GM18868 (cell line): ENCODE data around the gene GMEB2.
"Not testable (repeated sequence)": the region's sequence is repeated elsewhere in the genome, so short reads cannot be mapped to it uniquely, and the experiment has no call there.

Source experiments
- ATAC-seq: cut with Tn5 transposase; IDR thresholded peaks from one replicate; pipeline ENCODE4 v1.9.1; 2021; ENCODE audit warnings: mild to moderate bottlenecking, moderate library complexity; ENCODE audit not compliant: unreplicated experiment

The GMEB2 gene, protein sequence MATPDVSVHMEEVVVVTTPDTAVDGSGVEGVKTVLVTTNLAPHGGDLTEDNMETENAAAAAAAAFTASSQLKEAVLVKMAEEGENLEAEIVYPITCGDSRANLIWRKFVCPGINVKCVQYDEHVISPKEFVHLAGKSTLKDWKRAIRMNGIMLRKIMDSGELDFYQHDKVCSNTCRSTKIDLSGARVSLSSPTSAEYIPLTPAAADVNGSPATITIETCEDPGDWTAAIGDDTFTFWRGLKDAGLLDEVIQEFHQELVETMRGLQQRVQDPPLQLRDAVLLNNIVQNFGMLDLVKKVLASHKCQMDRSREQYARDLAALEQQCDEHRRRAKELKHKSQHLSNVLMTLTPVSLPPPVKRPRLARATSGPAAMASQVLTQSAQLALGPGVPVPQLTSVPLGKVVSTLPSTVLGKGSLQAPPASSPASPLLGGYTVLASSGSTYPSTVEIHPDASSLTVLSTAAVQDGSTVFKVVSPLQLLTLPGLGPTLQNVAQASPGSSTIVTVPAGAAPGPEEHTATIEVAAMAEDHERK

DNA sequence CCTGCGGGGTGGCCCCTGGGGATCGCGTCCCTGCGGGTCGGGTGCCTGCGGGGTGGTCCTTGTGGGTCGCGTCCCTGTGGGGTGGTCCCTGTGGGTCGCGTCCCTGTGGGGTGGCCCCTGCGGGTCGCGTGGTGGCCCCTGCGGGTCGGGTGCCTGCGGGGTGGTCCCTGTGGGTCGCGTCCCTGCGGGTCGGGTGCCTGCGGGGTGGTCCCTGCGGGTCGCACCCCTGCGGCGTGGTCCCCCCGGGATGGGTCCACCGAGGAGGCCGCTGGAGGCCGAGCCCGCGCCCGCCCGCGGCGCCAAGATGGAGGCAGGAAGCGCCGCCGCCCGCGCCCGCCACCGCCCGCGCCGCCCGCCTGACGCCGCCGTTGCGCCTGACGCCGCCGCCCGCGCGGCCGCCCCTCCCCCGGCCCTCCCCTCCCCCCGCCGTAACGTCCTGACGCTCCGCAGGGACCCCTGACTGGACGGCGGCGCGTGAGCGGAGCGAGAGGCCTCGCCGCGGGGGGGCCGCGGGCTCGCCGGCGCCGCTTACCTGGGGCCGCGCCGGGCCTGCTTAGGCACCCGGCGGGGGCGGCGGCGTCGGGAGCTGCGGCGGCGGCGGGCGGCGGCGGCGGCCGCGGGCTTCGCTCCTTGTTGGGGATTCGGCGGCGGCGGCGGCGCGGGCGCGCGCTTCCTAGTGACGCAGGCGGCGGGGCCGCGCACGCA, at the start of gene GMEB2:
Gene GMEB2 (minus strand): TSS at position 678 of the 705 bp plus-strand sequence. CDS start 7,704 bp downstream, outside the sequence.
- peak; percentile 43 for ATAC-seq

DNA sequence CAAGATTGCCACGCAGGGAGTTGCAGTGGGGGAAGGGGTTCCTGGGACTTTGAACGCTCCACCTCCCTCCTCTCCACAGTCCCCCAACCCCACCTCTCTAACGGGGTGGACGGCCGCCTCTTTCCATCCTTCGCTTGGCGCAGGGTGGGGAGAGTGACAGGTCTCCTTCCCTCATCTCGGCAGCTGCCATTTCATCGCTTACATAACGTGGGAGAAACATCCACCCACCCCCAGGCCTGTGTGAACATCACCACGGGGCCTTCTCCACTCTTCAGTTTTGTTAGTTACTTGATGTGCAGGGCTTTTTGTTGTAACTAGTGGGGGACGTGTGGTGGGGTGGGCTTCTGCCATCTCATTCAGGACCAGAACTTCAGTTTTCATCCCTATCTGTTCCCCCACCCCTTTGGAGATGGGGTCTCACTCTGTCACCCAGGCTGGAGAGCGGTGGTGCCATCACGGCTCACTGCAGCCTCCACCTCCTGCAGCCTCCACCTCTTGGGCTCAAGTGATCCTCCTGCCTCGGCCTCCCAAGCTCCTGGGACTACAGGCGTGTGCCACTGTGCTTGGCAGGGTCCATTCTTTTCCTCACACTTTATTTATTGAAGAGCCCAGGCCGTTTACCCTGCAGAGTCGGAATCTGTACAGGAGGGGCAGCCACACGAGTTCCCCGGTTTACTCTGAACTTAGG, 48.9 kb upstream of the GMEB2 start:
- ATAC-seq = no peak

DNA sequence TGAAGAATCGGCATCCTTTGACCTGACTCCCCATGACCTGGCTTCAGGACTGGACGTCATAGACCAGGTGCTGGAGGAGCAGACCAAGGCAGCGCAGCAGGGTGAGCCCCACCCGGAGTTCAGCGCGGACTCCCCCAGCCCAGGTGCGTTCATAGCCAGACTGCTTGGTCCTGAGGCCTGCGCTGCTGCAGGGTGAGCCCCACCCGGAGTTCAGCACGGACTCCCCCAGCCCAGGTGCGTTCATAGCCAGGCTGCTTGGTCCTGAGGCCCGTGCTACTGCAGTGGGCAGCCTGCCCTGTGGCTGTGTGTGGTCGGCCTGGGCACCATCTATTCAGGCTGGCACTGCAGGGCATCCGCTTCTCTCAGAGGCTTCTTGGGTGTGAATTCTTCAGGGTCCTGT, 47.0 kb upstream of the GMEB2 start:
- ATAC-seq = no peak

GRCh38 chr20:63672666-63673065, 45.8 kb upstream of the GMEB2 start:
- ATAC-seq = no peak

DNA sequence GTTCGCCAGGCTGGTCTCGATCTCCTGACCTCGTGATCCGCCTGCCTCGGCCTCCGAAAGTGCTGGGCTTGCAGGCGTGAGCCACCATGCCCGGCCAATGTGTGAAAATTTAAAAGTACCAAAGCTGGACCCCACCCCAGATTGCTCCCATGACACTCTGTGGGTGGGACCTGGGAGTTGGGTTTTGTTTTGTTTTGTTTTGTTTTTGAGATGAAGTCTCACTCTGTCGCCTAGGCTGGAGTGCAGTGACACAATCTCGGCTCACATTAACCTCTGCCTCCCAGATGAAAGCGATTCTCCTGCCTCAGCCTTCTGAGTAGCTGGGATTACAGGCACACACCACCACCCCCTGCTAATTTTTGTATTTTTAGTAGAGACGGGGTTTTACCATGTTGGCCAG, 44.8 kb upstream of the GMEB2 start:
- not testable (repeated sequence) for ATAC-seq

DNA sequence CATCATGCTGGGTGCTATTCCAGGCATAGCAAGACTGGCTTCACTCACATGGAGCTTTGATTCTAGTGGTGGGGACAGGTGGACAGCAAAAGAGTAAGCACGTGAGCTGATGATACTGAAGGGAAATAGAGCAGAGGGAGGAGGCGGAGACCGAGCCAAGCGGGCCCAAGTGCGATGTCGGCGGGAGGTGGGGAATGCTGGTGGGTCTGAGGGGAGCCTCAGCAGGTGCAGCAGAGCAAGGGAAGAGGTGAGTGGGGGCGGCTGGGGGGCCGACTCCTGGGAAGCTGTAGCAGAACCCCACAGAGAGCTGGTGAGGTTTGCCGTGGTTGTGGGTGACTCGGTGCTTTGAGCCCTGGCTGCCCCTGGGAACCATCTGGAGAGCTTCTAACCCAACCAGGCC, 41.5 kb upstream of the GMEB2 start:
- no peak for ATAC-seq

DNA sequence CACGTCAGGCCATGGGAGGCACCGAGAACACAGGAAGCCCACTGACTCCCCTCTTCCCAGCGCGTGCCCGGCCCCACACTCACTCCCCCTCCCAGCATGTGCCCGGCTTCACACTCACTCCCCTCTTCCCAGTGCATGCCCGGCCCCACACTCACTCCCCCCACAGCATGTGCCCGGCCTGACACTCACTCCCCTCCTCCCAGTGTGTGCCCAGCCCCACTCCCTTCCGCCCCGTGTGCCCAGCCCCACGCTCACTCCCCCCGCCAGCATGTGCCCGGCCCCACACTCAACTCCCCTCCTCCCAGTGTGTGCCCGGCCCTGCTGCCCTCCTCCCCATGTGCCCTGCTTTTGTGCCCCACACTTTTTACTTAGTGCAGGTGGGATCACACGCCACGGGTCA, 41.0 kb upstream of the GMEB2 start:
- no peak for ATAC-seq

GRCh38 chr20:63665708-63666107, 38.8 kb upstream of the GMEB2 start:
- no peak for ATAC-seq

DNA sequence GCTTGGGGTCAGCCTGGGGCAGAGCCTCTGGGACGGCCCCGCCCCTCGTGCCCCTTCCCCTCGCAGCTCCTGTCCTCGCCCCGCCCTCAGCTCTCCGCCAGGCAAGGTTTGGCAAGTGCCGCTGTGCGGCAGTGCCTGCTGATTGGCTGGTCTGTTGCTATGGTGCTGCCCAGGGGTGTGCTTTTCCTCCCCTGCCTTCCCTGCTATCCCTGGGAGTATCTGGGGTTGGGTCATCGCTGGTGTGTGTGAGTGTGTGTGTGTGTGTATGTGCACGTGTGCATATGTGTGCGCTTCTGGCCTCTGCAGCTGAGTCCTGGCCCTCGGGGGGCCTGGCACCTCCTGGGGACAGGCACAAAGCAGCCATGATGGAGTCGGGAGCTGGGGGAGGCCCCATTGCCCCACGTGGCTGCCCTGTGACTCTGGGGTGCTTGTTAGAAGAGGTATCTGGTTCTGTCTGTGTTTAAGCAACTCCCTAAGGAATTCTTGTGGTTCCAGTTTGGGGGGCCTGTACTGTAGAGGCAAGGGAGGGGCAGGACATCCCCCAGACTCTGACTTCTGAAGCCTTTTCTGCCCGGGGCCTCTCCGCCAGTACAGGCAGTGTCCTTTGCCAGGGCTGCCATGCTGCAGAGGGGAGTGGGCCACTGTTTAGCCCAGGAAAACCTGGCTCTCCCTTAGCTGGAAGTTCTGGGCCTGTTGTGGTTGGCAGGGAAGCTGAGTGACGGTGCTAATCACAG, 38.1 kb upstream of the GMEB2 start:
- no peak for ATAC-seq

DNA sequence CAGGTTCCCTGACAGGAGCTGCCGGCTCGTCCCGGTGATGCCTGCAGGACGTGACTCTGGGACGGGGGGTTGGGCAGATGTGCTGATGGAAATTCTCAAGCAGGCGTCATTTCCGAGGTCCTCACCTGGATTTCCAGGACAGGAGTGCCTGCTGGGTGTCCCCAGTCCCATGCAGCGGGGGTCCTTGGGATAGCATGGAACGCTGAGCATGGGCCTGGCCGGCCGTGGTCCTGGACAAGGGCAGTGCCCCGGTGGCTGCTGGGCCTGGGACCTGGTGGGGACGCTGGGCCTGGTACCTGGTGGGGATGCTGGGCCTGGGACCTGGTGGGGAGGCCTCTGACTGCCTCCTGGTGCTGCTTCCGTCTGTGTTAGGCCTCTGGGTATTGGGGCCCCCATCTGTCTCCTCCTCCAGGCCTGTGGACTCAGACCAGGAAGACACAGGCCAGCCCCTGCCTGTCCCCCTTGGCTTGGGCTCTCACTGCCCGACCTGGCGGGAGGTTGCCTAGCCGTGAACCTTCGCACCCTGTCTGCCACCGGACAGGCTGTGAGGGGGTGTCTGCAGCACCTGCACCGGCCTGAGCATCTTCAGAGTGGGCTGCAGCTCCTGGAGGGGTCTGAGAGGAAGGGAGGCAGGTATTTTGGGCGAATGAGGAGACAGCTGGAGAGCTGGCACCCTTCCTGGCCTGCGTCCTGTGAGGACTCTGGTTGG, 37.4 kb upstream of the GMEB2 start:
- ATAC-seq = no peak

- ATAC-seq = no peak
Observed at GRCh38 chr20:63663332-63664066, 36.6 kb upstream of the GMEB2 start.

DNA sequence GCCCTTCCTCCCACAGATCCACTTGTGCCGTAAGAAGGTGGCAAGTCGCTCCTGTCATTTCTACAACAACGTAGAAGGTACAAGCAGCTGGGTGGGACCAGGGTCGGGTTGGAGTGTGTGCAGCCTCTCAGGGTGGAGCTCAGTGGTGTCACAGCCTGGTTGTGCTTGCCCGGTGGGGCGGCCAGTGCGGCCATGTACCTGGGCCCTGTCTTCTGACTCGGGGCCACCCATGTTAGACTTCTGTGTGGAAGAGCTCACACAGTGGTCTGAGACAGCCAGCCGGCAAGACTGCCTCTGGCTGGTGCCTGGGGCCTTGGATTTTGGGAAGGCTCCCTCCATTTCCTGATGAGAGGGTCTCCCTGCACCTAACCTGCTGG, 35.9 kb upstream of the GMEB2 start:
- ATAC-seq = no peak

GRCh38 chr20:63661959-63662812, 35.3 kb upstream of the GMEB2 start:
- ATAC-seq = no peak

- no peak for ATAC-seq
Observed at GRCh38 chr20:63661108-63661507, 34.2 kb upstream of the GMEB2 start.

GRCh38 chr20:63660622-63661021, 33.7 kb upstream of the GMEB2 start:
- no peak for ATAC-seq

- ATAC-seq = not testable (repeated sequence)
Observed at GRCh38 chr20:63660174-63660573, 33.3 kb upstream of the GMEB2 start.

DNA sequence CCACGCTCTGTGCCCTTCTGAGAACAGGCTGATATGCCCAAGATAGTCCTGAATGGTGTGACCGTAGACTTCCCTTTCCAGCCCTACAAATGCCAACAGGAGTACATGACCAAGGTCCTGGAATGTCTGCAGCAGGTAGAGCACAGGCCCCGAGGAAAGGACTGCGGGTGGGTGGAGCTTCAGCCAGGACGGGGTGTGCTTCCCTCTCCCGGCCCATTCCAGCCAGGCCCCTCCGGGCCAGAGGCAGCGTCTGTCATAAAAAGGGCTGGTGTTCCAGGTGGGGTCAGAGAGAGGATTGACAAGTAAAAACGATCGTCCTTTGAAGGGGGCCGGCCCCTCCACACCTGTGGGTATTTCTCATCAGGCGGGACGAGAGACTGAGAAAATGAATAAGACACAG, 32.5 kb upstream of the GMEB2 start:
- ATAC-seq = no peak

GRCh38 chr20:63658749-63659187, 31.9 kb upstream of the GMEB2 start:
- peak; percentile 12 for ATAC-seq
